Muscle layer of duodenum (tissue), 2 donors: ENCODE results near the gene PRKD1.

ENCODE experiments used
- H3K27ac ChIP-seq: one replicate; pipeline ENCODE4 v1.7.0; 2013; ENCODE audit warnings: mild to moderate bottlenecking, low read length
- H3K27me3 ChIP-seq: one replicate; pipeline ENCODE4 v1.7.0; 2013; ENCODE audit warnings: low read depth, mild to moderate bottlenecking, control low read depth, low read length
- H3K36me3 ChIP-seq, 2 donors: one replicate each; pipeline ENCODE4 v1.7.0; 2013; ENCODE audit warnings: low read length in 2 of 2, control low read depth in 1 of 2, mild to moderate bottlenecking in 1 of 2; ENCODE audit not compliant: insufficient read depth in 2 of 2, control insufficient read depth in 1 of 2
- H3K4me1 ChIP-seq, 2 donors: one replicate each; pipeline ENCODE4 v1.7.0; 2013; ENCODE audit warnings: low read length in 2 of 2, mild to moderate bottlenecking in 2 of 2, control low read depth in 1 of 2, moderate library complexity in 1 of 2; ENCODE audit not compliant: insufficient read depth in 2 of 2, control insufficient read depth in 1 of 2
- H3K4me3 ChIP-seq, 2 donors: one replicate each; pipeline ENCODE4 v1.7.0; 2013; ENCODE audit warnings: low read length in 2 of 2, low read depth in 1 of 2, mild to moderate bottlenecking in 1 of 2
- H3K9me3 ChIP-seq, 2 donors: one replicate each; pipeline ENCODE4 v1.7.0; 2013; ENCODE audit warnings: low read length in 2 of 2, control low read depth in 1 of 2, mild to moderate bottlenecking in 1 of 2; ENCODE audit not compliant: control insufficient read depth in 1 of 2
- donor health status: healthy.

PRKD1 gene

DNA sequence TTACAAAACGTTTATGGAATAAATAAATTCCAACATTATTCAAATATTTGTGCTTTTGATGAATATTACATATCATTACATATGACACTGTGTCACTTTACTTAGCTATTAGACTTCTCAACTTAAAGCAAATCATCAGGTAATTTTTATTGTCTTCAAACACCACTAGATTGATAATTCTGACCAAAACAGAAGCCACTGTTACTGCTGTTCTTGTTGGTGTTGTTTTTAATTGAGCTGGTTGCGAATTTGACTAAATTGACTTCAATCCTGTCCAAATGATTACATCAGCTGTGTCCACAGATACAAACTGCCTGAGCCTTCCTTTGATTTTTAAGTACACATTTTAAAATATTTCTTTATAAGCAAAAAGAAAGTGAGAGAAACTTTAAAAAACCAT, 29.2 kb downstream of the PRKD1 start:
- Histone ChIP-seq H3K4me3 (no peak overlapping the region), H3K27ac (no peak overlapping the region), H3K36me3 (no peaks in the 10 kb centered on the region), H3K9me3 (no peaks in the 10 kb centered on the region), H3K4me1 (peaks cover 0 to 4% of the 10 kb centered on the region in 2 donors), H3K27me3 (no peaks in the 10 kb centered on the region)

- Histone ChIP-seq H3K27me3 (no peaks in the 10 kb centered on the region), H3K4me3 (no peak overlapping the region), H3K4me1 (peaks cover 0 to 4% of the 10 kb centered on the region in 2 donors), H3K27ac (no peak overlapping the region), H3K9me3 (no peaks in the 10 kb centered on the region), H3K36me3 (no peaks in the 10 kb centered on the region)
Measured at GRCh38 chr14:29897181-29897580, 30.5 kb downstream of the PRKD1 start.

- Histone ChIP-seq H3K4me3 (no peak overlapping the region), H3K27me3 (no peaks in the 10 kb centered on the region), H3K9me3 (no peaks in the 10 kb centered on the region), H3K27ac (no peak overlapping the region), H3K4me1 (peaks cover 0 to 4% of the 10 kb centered on the region in 2 donors), H3K36me3 (no peaks in the 10 kb centered on the region)
Measured at GRCh38 chr14:29896354-29896821, 31.3 kb downstream of the PRKD1 start.

DNA sequence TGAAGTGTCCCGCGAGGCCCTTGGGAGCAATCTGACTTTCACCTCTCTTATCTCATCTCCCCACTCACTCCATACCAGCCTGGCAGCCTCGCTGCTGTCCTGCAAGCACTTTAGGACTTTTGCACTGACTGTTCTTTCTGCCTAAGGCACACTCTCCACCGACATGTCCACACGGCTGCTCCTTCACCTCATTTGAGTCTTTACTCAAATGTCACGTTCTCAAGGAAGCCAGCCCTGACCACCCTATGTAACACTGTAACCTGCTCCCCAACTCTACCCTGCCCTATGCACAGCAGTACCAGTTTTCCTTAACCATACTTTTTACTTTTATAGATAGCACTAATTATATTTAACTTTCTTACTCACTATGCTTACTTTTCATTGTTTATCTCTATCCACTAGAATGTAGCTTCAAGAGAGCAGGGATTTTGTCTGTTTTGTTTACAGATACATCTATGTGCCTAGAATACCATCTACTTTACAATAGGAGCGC, 32.0 kb downstream of the PRKD1 start:
- no peaks in the 10 kb centered on the region for H3K9me3 ChIP-seq
- H3K4me3 ChIP-seq, result no peak overlapping the region
- no peaks in the 10 kb centered on the region for H3K36me3 ChIP-seq
- H3K27ac ChIP-seq, result no peak overlapping the region
- H3K4me1 ChIP-seq, result peaks cover 0 to 4% of the 10 kb centered on the region in 2 donors
- no peaks in the 10 kb centered on the region for H3K27me3 ChIP-seq

- Histone ChIP-seq H3K36me3 (no peaks in the 10 kb centered on the region), H3K27ac (no peak overlapping the region), H3K4me1 (peaks cover 0 to 4% of the 10 kb centered on the region in 2 donors), H3K9me3 (no peaks in the 10 kb centered on the region), H3K4me3 (no peak overlapping the region), H3K27me3 (no peaks in the 10 kb centered on the region)
Measured at GRCh38 chr14:29893989-29894388, 33.7 kb downstream of the PRKD1 start.

DNA sequence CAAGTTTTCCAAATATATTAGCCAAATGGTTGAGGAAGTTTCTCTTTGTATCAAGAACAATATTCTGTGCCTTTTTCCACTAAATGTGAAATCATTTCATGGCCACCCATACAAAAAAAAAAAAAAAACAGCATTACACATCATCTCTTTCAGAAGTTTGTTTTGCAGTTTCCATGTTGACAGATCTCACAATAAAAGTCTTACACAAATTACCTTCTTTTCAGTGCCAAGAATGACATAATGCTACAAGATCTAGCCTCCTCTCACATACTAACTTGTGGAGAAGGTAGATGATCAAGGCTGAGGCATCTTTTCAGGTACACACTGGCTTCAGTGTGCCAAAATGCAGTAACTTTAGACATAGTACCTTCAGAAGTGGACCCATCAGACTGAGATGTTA, 35.3 kb downstream of the PRKD1 start:
- Histone ChIP-seq H3K9me3 (no peaks in the 10 kb centered on the region), H3K27me3 (no peaks in the 10 kb centered on the region), H3K36me3 (no peaks in the 10 kb centered on the region)

GRCh38 chr14:29885988-29886387, 41.7 kb downstream of the PRKD1 start:
- Histone ChIP-seq H3K4me3 (no peak overlapping the region), H3K27me3 (no peaks in the 10 kb centered on the region), H3K9me3 (no peaks in the 10 kb centered on the region), H3K36me3 (no peaks in the 10 kb centered on the region), H3K4me1 (no peaks in the 10 kb centered on the region), H3K27ac (no peak overlapping the region)

More for the DNA sequence above, 35.3 kb downstream of the PRKD1 start:
- Histone ChIP-seq H3K4me3 (no peak overlapping the region), H3K27ac (no peak overlapping the region), H3K4me1 (peaks cover 0 to 4% of the 10 kb centered on the region in 2 donors)

GRCh38 chr14:29868000-29868399, 59.6 kb downstream of the PRKD1 start:
- Histone ChIP-seq H3K4me3 (no peak overlapping the region), H3K9me3 (no peaks in the 10 kb centered on the region), H3K4me1 (no peaks in the 10 kb centered on the region), H3K27me3 (no peaks in the 10 kb centered on the region), H3K27ac (no peak overlapping the region), H3K36me3 (no peaks in the 10 kb centered on the region)

GRCh38 chr14:29865299-29865698, 62.3 kb downstream of the PRKD1 start:
- no peaks in the 10 kb centered on the region for H3K27me3 ChIP-seq
- no peaks in the 10 kb centered on the region for H3K4me1 ChIP-seq
- no peaks in the 10 kb centered on the region for H3K36me3 ChIP-seq
- no peaks in the 10 kb centered on the region for H3K9me3 ChIP-seq
- no peak overlapping the region for H3K27ac ChIP-seq
- H3K4me3 ChIP-seq, result no peak overlapping the region

- Histone ChIP-seq H3K27me3 (no peaks in the 10 kb centered on the region), H3K4me1 (no peaks in the 10 kb centered on the region), H3K9me3 (no peaks in the 10 kb centered on the region), H3K27ac (no peak overlapping the region), H3K4me3 (no peak overlapping the region), H3K36me3 (no peaks in the 10 kb centered on the region)
Measured at GRCh38 chr14:29861996-29862395, 65.7 kb downstream of the PRKD1 start.

GRCh38 chr14:29858299-29858698, 69.3 kb downstream of the PRKD1 start:
- no peak overlapping the region for H3K27ac ChIP-seq
- no peaks in the 10 kb centered on the region for H3K36me3 ChIP-seq
- no peaks in the 10 kb centered on the region for H3K4me1 ChIP-seq
- no peak overlapping the region for H3K4me3 ChIP-seq
- no peaks in the 10 kb centered on the region for H3K27me3 ChIP-seq
- H3K9me3 ChIP-seq, result no peaks in the 10 kb centered on the region

GRCh38 chr14:29857551-29857950, 70.1 kb downstream of the PRKD1 start:
- Histone ChIP-seq H3K4me1 (no peaks in the 10 kb centered on the region), H3K27me3 (no peaks in the 10 kb centered on the region), H3K9me3 (no peaks in the 10 kb centered on the region), H3K4me3 (no peak overlapping the region), H3K36me3 (no peaks in the 10 kb centered on the region), H3K27ac (no peak overlapping the region)
